HEK293 (cell line): ENCODE results near the gene LIPE.

Source experiments
- CTCF ChIA-PET: fragments of 350-600 bp; formaldehyde crosslinking; extraction: SDS; loops from one replicate; lab custom pipeline; 2021; ENCODE audit warnings: antibody characterized with exemption; lab: Yijun Ruan, JAX
- POLR2A ChIA-PET: fragments of 300-600 bp; formaldehyde crosslinking; extraction: SDS; loops from one replicate; lab custom pipeline; 2020; ENCODE audit warnings: antibody characterized with exemption, inconsistent platforms; lab: Yijun Ruan, JAX
- H3K27ac ChIP-seq: fragments of 200-500 bp; sonication (Bioruptor generic); 2 replicates; pipeline ENCODE4 v1.5.1; 2014; ENCODE audit warnings: low read depth, low read length, control low read depth, inconsistent platforms; ENCODE audit errors: extremely low read depth
- H3K36me3 ChIP-seq, 2 experiments: fragments of 200-500 bp in 1 of 2; sonication (Bioruptor generic) in 1 of 2; 1 replicate in 1 of 2; 2 replicates in 1 of 2; pipeline ENCODE4 v1.5.1; 2014 to 2017; ENCODE audit warnings: inconsistent platforms in 2 of 2, low read length in 2 of 2; ENCODE audit not compliant: control insufficient read depth in 2 of 2, insufficient read depth in 1 of 2
- H3K4me1 ChIP-seq: fragments of 200-500 bp; sonication (Bioruptor generic); 2 replicates; pipeline ENCODE4 v1.5.1; 2014; ENCODE audit warnings: mild to moderate bottlenecking, low read length, inconsistent platforms; ENCODE audit not compliant: control insufficient read depth, insufficient read depth
- H3K4me3 ChIP-seq: 2 replicates; pipeline ENCODE4 v1.5.1; 2011; ENCODE audit warnings: low read depth, mild to moderate bottlenecking, control low read depth, low read length, moderate library complexity
- H3K9me3 ChIP-seq: fragments of 200-500 bp; sonication (Bioruptor generic); 2 replicates; pipeline ENCODE4 v1.5.1; 2014; ENCODE audit warnings: low read depth, low read length, inconsistent platforms; ENCODE audit not compliant: control insufficient read depth, insufficient read depth
- GLIS1 ChIP-seq: fragments of 450-650 bp; formaldehyde crosslinking; IDR thresholded peaks from 2 replicates; pipeline ENCODE4 v1.5.1; 2016; ENCODE audit warnings: missing biosample characterization, missing genetic modification characterization
- HOXC10 ChIP-seq: sonication (generic); formaldehyde crosslinking; IDR thresholded peaks from 2 replicates; pipeline ENCODE4 v1.8.1; 2023; ENCODE audit warnings: mild to moderate bottlenecking, missing genetic modification reagents
- KLF17 ChIP-seq: fragments of 450-650 bp; formaldehyde crosslinking; IDR thresholded peaks from 2 replicates; pipeline ENCODE4 v1.5.1; 2016; ENCODE audit warnings: missing biosample characterization, missing genetic modification characterization
- KLF8 ChIP-seq: fragments of 450-650 bp; formaldehyde crosslinking; IDR thresholded peaks from 2 replicates; pipeline ENCODE4 v1.5.1; 2016; ENCODE audit warnings: missing biosample characterization, missing genetic modification characterization
- MYNN ChIP-seq: fragments of 450-650 bp; formaldehyde crosslinking; IDR thresholded peaks from 2 replicates; pipeline ENCODE4 v1.5.1; 2016; ENCODE audit warnings: missing biosample characterization, missing genetic modification characterization, borderline replicate concordance
- OVOL3 ChIP-seq: fragments of 450-650 bp; formaldehyde crosslinking; IDR thresholded peaks from 2 replicates; pipeline ENCODE4 v1.5.1; 2016; ENCODE audit warnings: missing biosample characterization, missing genetic modification characterization
- REPIN1 ChIP-seq: fragments of 450-650 bp; formaldehyde crosslinking; IDR thresholded peaks from 2 replicates; pipeline ENCODE4 v1.5.1; 2017; ENCODE audit warnings: missing biosample characterization, missing genetic modification characterization, low read depth
- SP3 ChIP-seq: fragments of 450-650 bp; formaldehyde crosslinking; IDR thresholded peaks from 2 replicates; pipeline ENCODE4 v1.5.1; 2016; ENCODE audit warnings: missing biosample characterization, missing genetic modification characterization
- YY2 ChIP-seq: fragments of 450-650 bp; formaldehyde crosslinking; IDR thresholded peaks from 2 replicates; pipeline ENCODE4 v1.5.1; 2016; ENCODE audit warnings: missing biosample characterization, missing genetic modification characterization
- ZBTB1 ChIP-seq: fragments of 450-650 bp; formaldehyde crosslinking; IDR thresholded peaks from 2 replicates; pipeline ENCODE4 v1.5.1; 2016; ENCODE audit warnings: missing biosample characterization, missing genetic modification characterization
- ZBTB17 ChIP-seq: fragments of 450-650 bp; formaldehyde crosslinking; IDR thresholded peaks from 2 replicates; pipeline ENCODE4 v1.5.1; 2016; ENCODE audit warnings: missing biosample characterization, missing genetic modification characterization
- ZBTB49 ChIP-seq: fragments of 450-650 bp; formaldehyde crosslinking; IDR thresholded peaks from 2 replicates; pipeline ENCODE4 v1.5.1; 2016; ENCODE audit warnings: missing biosample characterization, missing genetic modification characterization, low read depth
- ZFP37 ChIP-seq: fragments of 450-650 bp; formaldehyde crosslinking; IDR thresholded peaks from 2 replicates; pipeline ENCODE4 v1.5.1; 2016; ENCODE audit warnings: missing biosample characterization, missing genetic modification characterization
- ZFP69B ChIP-seq: fragments of 450-650 bp; formaldehyde crosslinking; IDR thresholded peaks from 2 replicates; pipeline ENCODE4 v1.5.1; 2016; ENCODE audit warnings: missing biosample characterization, missing genetic modification characterization
- ZNF16 ChIP-seq: fragments of 450-650 bp; formaldehyde crosslinking; IDR thresholded peaks from 2 replicates; pipeline ENCODE4 v1.5.1; 2016; ENCODE audit warnings: low read depth, missing biosample characterization, missing genetic modification characterization
- ZNF174 ChIP-seq: fragments of 450-650 bp; formaldehyde crosslinking; IDR thresholded peaks from 2 replicates; pipeline ENCODE4 v1.5.0; 2017; ENCODE audit warnings: missing biosample characterization, mild to moderate bottlenecking, missing genetic modification characterization
- ZNF292 ChIP-seq: fragments of 450-650 bp; formaldehyde crosslinking; IDR thresholded peaks from 2 replicates; pipeline ENCODE4 v1.5.1; 2016; ENCODE audit warnings: low read depth, missing biosample characterization, missing genetic modification characterization, borderline replicate concordance
- ZNF335 ChIP-seq: fragments of 450-650 bp; formaldehyde crosslinking; conservative IDR thresholded peaks from 2 replicates; pipeline ENCODE4 v1.5.1; 2016; ENCODE audit warnings: missing biosample characterization, missing genetic modification characterization
- ZNF423 ChIP-seq: fragments of 450-650 bp; formaldehyde crosslinking; IDR thresholded peaks from 2 replicates; pipeline ENCODE4 v1.5.1; 2016; ENCODE audit warnings: missing biosample characterization, missing genetic modification characterization
- ZNF48 ChIP-seq: fragments of 450-650 bp; formaldehyde crosslinking; IDR thresholded peaks from 2 replicates; pipeline ENCODE4 v1.5.1; 2016; ENCODE audit warnings: missing biosample characterization, missing genetic modification characterization
- ZNF549 ChIP-seq: fragments of 450-650 bp; IDR thresholded peaks from 2 replicates; pipeline ENCODE4 v1.5.1; 2018; ENCODE audit warnings: missing biosample characterization, missing genetic modification characterization, mild to moderate bottlenecking, inconsistent platforms, moderate library complexity
- ZNF571 ChIP-seq: fragments of 450-650 bp; formaldehyde crosslinking; IDR thresholded peaks from 2 replicates; pipeline ENCODE4 v1.5.0; 2017; ENCODE audit warnings: missing biosample characterization, missing genetic modification characterization
- ZNF580 ChIP-seq: fragments of 450-650 bp; formaldehyde crosslinking; IDR thresholded peaks from 2 replicates; pipeline ENCODE4 v1.5.1; 2016; ENCODE audit warnings: missing biosample characterization, missing genetic modification characterization
- ZNF585B ChIP-seq: fragments of 450-650 bp; formaldehyde crosslinking; IDR thresholded peaks from 2 replicates; pipeline ENCODE4 v1.5.1; 2016; ENCODE audit warnings: missing biosample characterization, missing genetic modification characterization
- ZNF654 ChIP-seq: fragments of 450-650 bp; formaldehyde crosslinking; IDR thresholded peaks from 2 replicates; pipeline ENCODE4 v1.5.1; 2016; ENCODE audit warnings: low read depth, missing biosample characterization, missing genetic modification characterization
- ZNF664 ChIP-seq: fragments of 450-650 bp; formaldehyde crosslinking; IDR thresholded peaks from 2 replicates; pipeline ENCODE4 v1.5.1; 2016; ENCODE audit warnings: missing biosample characterization, missing genetic modification characterization
- ZNF692 ChIP-seq: fragments of 450-650 bp; formaldehyde crosslinking; IDR thresholded peaks from 2 replicates; pipeline ENCODE4 v1.5.1; 2016; ENCODE audit warnings: missing biosample characterization, missing genetic modification characterization
- ZNF707 ChIP-seq: fragments of 450-650 bp; formaldehyde crosslinking; IDR thresholded peaks from 2 replicates; pipeline ENCODE4 v1.5.1; 2016; ENCODE audit warnings: missing biosample characterization, missing genetic modification characterization
- ZNF830 ChIP-seq: fragments of 450-650 bp; IDR thresholded peaks from 2 replicates; pipeline ENCODE4 v1.5.0; 2018; ENCODE audit warnings: missing biosample characterization, missing genetic modification characterization, low read depth, mild to moderate bottlenecking, moderate library complexity

LIPE gene

GRCh38 chr19:42435316-42435715, 8.1 kb upstream of the LIPE start:
- Histone ChIP-seq H3K9me3 (no peaks in the 10 kb centered on the region), H3K27ac (no peak overlapping the region), H3K4me1 (peaks cover 5% of the 10 kb centered on the region; the same call in 1 of the 2 replicates), H3K36me3 (no peaks in the 10 kb centered on the region), H3K4me3 (no peak overlapping the region)
- POLR2A ChIA-PET: interaction anchor here (1.1 kb wide), 1 partner anchor 27 kb away, joined by 3 read pairs; no protein-coding TSS in a partner anchor
- CTCF ChIA-PET: interaction anchor here (0.6 to 7.4 kb wide), 8 partner anchors 13 to 326 kb away, joined by 3 to 98 read pairs (median 4); no protein-coding TSS in a partner anchor
- TF ChIP-seq KLF17 (tag by site-specific recombination): no peak
- peak; percentile 60; the same call in 1 of the 2 replicates for TF ChIP-seq ZFP69B
- TF ChIP-seq ZNF664 (tag by site-specific recombination): no peak
- TF ChIP-seq KLF8 (tag by site-specific recombination): no peak
- TF ChIP-seq ZNF707 (tag by site-specific recombination): no peak
- TF ChIP-seq ZNF692 (tag by site-specific recombination): peak; percentile 67
- TF ChIP-seq ZNF571 (tag by site-specific recombination): no peak
- TF ChIP-seq ZNF174: no peak
- no peak for TF ChIP-seq ZBTB1 (tag by site-specific recombination)
- TF ChIP-seq, all 188 proteins: peak for 2

GRCh38 chr19:42433503-42434260, 6.5 kb upstream of the LIPE start:
- Histone ChIP-seq H3K9me3 (no peaks in the 10 kb centered on the region), H3K4me1 (peaks cover 5% of the 10 kb centered on the region; the same call in 1 of the 2 replicates), H3K27ac (no peak overlapping the region), H3K4me3 (no peak overlapping the region), H3K36me3 (no peaks in the 10 kb centered on the region)
- ChIA-PET CTCF (interaction anchor here (0.5 to 7.4 kb wide), 52 partner anchors 7 to 355 kb away, joined by 3 to 98 read pairs (median 4); partner anchors contain the start of gene POU2F2), POLR2A (interaction anchor here (0.6 to 1.2 kb wide), 2 partner anchors 103 to 131 kb away, joined by 3 read pairs; partner anchors contain the start of genes PAFAH1B3 and PRR19)
- TF ChIP-seq ZFP37: peak; percentile 52; the same call in 1 of the 2 replicates
- TF ChIP-seq ZBTB49: no peak
- TF ChIP-seq OVOL3 (tag by site-specific recombination): no peak
- TF ChIP-seq ZBTB17 (tag by site-specific recombination): 0 out of 2 replicates have a peak, but pooled peaks have one; percentile 11
- peak; percentile 64 for TF ChIP-seq ZNF654
- TF ChIP-seq ZNF16 (tag by site-specific recombination): no peak
- TF ChIP-seq ZNF830 (tag by site-specific recombination): no peak
- TF ChIP-seq ZNF549: no peak
- TF ChIP-seq GLIS1: peak; percentile 32; the same call in 1 of the 2 replicates
- no peak for TF ChIP-seq ZNF664 (tag by site-specific recombination)
- no peak for TF ChIP-seq ZNF423 (tag by site-specific recombination)
- no peak for TF ChIP-seq ZNF707 (tag by site-specific recombination)
- no peak for TF ChIP-seq ZNF292 (tag by site-specific recombination)
- no peak for TF ChIP-seq MYNN (tag by site-specific recombination)
- TF ChIP-seq ZNF335 (tag by site-specific recombination): peak; percentile 63
- TF ChIP-seq ZNF48 (tag by site-specific recombination): no peak
- TF ChIP-seq ZNF585B (tag by site-specific recombination): no peak
- TF ChIP-seq SP3 (tag by site-specific recombination): no peak
- TF ChIP-seq HOXC10: no peak
- peak; percentile 39; the same call in 1 of the 2 replicates for TF ChIP-seq YY2 (tag by site-specific recombination)
- no peak for TF ChIP-seq REPIN1
- peak; percentile 49; the same call in 1 of the 2 replicates for TF ChIP-seq ZNF580 (tag by site-specific recombination)
